ENCODE data around the gene SULT1A2. TPM values are rescaled to one million over a fixed set of nuclear protein-coding genes. Genes with fewer than 3 reads are reported as not detected.

SULT1A2 gene
- total and polyA plus RNA-seq, 2 of the 13 experiments (the other 11 are each of a cell fraction or from before 2014, with no cell fraction given) = 33.0 to 34.2 TPM

- TF ChIP-seq SIX1 (CRISPR knock-in tag; IDR thresholded peaks at IDR 0.05; ENCODE audit: borderline replicate concordance) (no peak), THAP9 (CRISPR knock-in tag; IDR thresholded peaks at IDR 0.05; ENCODE audit: borderline replicate concordance) (no peak), ZNF816 (CRISPR knock-in tag; IDR thresholded peaks at IDR 0.05; ENCODE audit: borderline replicate concordance) (0 out of 2 replicates have a peak, but pooled peaks have one; percentile 39), CREB1 (IDR thresholded peaks at IDR 0.05) (no peak), CREB1 (CRISPR knock-in tag; IDR thresholded peaks at IDR 0.05) (no peak), ZKSCAN1 (IDR thresholded peaks at IDR 0.05; ENCODE audit: low read length) (no peak), SALL1 (CRISPR knock-in tag; IDR thresholded peaks at IDR 0.05) (no peak), ZNF564 (CRISPR knock-in tag; IDR thresholded peaks at IDR 0.05) (no peak), ZNF644 (CRISPR knock-in tag; IDR thresholded peaks at IDR 0.05; ENCODE audit: low read depth) (no peak), SOX13 (IDR thresholded peaks at IDR 0.05) (no peak), SOX13 (CRISPR knock-in tag; conservative IDR thresholded peaks at IDR 0.05 in 1 of 2, IDR thresholded peaks at IDR 0.05 in 1 of 2) (peak in 1 of 2 experiments; percentile 22; a peak in 1 of 4 replicates), ZBTB39 (CRISPR knock-in tag; IDR thresholded peaks at IDR 0.05) (no peak), SKIL (CRISPR knock-in tag; IDR thresholded peaks at IDR 0.05; ENCODE audit: borderline replicate concordance) (no peak), ZMAT5 (CRISPR knock-in tag; IDR thresholded peaks at IDR 0.05; ENCODE audit: borderline replicate concordance, low read depth) (no peak), TFAP4 (IDR thresholded peaks at IDR 0.05; ENCODE audit: borderline replicate concordance, low read depth) (0 out of 2 replicates have a peak, but pooled peaks have one; percentile 15), FOXK1 (CRISPR knock-in tag; IDR thresholded peaks at IDR 0.05; ENCODE audit: borderline replicate concordance, low read depth) (no peak), ZNF12 (CRISPR knock-in tag; IDR thresholded peaks at IDR 0.05) (no peak), ZNF761 (CRISPR knock-in tag; conservative IDR thresholded peaks at IDR 0.05) (no peak), ZNF547 (CRISPR knock-in tag; IDR thresholded peaks at IDR 0.05) (no peak)
These were observed at the start of gene SULT1A2 (continued) for GRCh38 chr16:28596840-28597691.
